NB4 (cell line): ENCODE measurements around the gene USP17L13.
"Not testable (repeated sequence)": the region's sequence is repeated elsewhere in the genome, so short reads cannot be mapped to it uniquely, and the experiment has no call there.

Source experiments
- CTCF ChIP-seq: IDR thresholded peaks from one replicate; pipeline ENCODE4 v1.5.1; 2012; ENCODE audit warnings: low read depth, low read length
- MAX ChIP-seq: IDR thresholded peaks from 2 replicates; pipeline ENCODE4 v1.6.1; 2011; ENCODE audit warnings: low read depth, low read length
- MYC ChIP-seq: IDR thresholded peaks from 2 replicates; pipeline ENCODE4 v1.6.1; 2011; ENCODE audit warnings: low read depth, low read length
- POLR2A ChIP-seq: IDR thresholded peaks from 2 replicates; pipeline ENCODE4 v1.6.1; 2011; ENCODE audit warnings: mild to moderate bottlenecking; ENCODE audit not compliant: insufficient read length; ENCODE audit errors: extremely low read depth

GRCh38 chr4:9267319-9267718 lies 42.6 kb downstream of the USP17L13 start, which contains the start of gene USP17L22:
- TF ChIP-seq POLR2A, CTCF, MAX, MYC: not testable (repeated sequence)
